Measurements from ENCODE around the gene DYSF.

Gene DYSF

DNA sequence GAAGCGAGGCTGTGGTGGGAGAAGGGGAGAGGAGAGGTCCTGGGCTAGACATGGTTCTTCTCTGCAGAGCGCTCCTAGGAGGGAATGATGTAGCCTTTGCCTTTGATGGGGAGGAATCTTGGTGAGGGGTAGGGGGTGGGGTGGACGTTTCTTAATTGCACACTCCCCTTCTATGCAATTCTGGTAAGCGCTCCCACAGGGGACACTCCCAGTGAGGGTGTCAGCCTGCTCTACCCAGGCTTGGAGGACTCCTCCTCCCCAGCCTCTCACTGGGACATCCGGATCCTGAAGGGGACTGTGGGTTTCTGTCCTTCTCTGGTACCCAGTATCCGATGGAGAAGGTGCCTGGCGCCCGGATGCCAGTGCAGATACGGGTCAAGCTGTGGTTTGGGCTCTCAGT is 114.3 kb downstream of the DYSF start:
- Histone ChIP-seq H3K9me3 (ENCODE audit: insufficient read depth, low read length) (no peaks in the 10 kb centered on the region), H3K27ac (ENCODE audit: low read length) (no peak overlapping the region), H3K36me3 (replicated peaks; ENCODE audit: low read depth, low read length) (no peaks in the 10 kb centered on the region), H3K27me3 (ENCODE audit: low read depth, low read length) (no peaks in the 10 kb centered on the region), H3K4me3 (ENCODE audit: low read length) (no peak overlapping the region), H3K4me2 (ENCODE audit: low read length) (no peak overlapping the region), H4K20me1 (ENCODE audit: insufficient read depth, low read length) (no peaks in the 10 kb centered on the region), H3K9ac (ENCODE audit: low read length) (no peak overlapping the region), H3K4me1 (ENCODE audit: low read length) (no peaks in the 10 kb centered on the region), H3K79me2 (ENCODE audit: low read length) (no peaks in the 10 kb centered on the region), H2AFZ (ENCODE audit: low read depth, low read length) (no peak overlapping the region)
- TF ChIP-seq, protein P1, sequence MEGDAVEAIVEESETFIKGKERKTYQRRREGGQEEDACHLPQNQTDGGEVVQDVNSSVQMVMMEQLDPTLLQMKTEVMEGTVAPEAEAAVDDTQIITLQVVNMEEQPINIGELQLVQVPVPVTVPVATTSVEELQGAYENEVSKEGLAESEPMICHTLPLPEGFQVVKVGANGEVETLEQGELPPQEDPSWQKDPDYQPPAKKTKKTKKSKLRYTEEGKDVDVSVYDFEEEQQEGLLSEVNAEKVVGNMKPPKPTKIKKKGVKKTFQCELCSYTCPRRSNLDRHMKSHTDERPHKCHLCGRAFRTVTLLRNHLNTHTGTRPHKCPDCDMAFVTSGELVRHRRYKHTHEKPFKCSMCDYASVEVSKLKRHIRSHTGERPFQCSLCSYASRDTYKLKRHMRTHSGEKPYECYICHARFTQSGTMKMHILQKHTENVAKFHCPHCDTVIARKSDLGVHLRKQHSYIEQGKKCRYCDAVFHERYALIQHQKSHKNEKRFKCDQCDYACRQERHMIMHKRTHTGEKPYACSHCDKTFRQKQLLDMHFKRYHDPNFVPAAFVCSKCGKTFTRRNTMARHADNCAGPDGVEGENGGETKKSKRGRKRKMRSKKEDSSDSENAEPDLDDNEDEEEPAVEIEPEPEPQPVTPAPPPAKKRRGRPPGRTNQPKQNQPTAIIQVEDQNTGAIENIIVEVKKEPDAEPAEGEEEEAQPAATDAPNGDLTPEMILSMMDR (IDR thresholded peaks at IDR 0.05; ENCODE audit: low read depth, low read length): no peak
- no peak for TF ChIP-seq EZH2phosphoT487 (IDR thresholded peaks at IDR 0.05; ENCODE audit: low read depth)

DNA sequence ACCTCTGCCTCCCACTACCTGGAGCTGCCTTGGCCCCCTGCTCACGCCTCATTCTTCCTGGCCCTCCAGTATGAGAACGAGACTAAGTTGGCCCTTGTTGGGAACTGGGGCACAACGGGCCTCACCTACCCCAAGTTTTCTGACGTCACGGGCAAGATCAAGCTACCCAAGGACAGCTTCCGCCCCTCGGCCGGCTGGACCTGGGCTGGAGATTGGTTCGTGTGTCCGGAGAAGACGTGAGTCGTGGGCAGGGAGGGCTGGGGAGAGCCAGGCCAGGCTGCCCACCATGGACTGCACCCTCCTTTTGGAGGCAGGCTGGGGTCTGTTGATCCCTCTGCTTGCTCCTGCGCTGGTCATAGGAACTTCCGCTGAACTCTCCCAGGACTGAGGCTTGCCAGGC is 114.7 kb downstream of the DYSF start:
- no peaks in the 10 kb centered on the region for H3K9me3 ChIP-seq (ENCODE audit: insufficient read depth, low read length)
- no peak for TF ChIP-seq EZH2phosphoT487 (IDR thresholded peaks at IDR 0.05; ENCODE audit: low read depth)
- TF ChIP-seq, protein P1 (IDR thresholded peaks at IDR 0.05; ENCODE audit: low read depth, low read length): no peak
- no peaks in the 10 kb centered on the region for H3K36me3 ChIP-seq (replicated peaks; ENCODE audit: low read depth, low read length)
- H3K27me3 ChIP-seq (ENCODE audit: low read depth, low read length): no peaks in the 10 kb centered on the region
- no peaks in the 10 kb centered on the region for H3K79me2 ChIP-seq (ENCODE audit: low read length)
- no peak overlapping the region for H3K4me2 ChIP-seq (ENCODE audit: low read length)
- H3K27ac ChIP-seq (ENCODE audit: low read length): no peak overlapping the region
- no peak overlapping the region for H2AFZ ChIP-seq (ENCODE audit: low read depth, low read length)
- H4K20me1 ChIP-seq (ENCODE audit: insufficient read depth, low read length): no peaks in the 10 kb centered on the region
- H3K9ac ChIP-seq (ENCODE audit: low read length): no peak overlapping the region
- no peaks in the 10 kb centered on the region for H3K4me1 ChIP-seq (ENCODE audit: low read length)
- no peak overlapping the region for H3K4me3 ChIP-seq (ENCODE audit: low read length)

DNA sequence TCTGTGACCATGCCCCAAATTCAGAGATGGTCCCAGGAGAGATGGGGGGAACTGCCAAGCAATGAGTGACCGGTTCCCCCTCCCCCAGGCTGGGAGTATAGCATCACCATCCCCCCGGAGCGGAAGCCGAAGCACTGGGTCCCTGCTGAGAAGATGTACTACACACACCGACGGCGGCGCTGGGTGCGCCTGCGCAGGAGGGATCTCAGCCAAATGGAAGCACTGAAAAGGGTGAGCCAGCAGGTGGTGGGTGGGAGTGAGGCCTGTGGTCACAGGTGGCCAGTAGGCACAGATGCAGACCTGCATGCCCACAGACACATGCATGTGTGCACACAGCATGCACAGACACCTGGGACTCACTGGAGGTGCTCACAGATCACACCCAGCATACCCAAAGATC is 117.2 kb downstream of the DYSF start:
- no peaks in the 10 kb centered on the region for H3K4me1 ChIP-seq (ENCODE audit: low read length)
- H3K27me3 ChIP-seq (ENCODE audit: low read depth, low read length): no peaks in the 10 kb centered on the region
- no peak overlapping the region for H3K4me2 ChIP-seq (ENCODE audit: low read length)
- no peak for TF ChIP-seq EZH2phosphoT487 (IDR thresholded peaks at IDR 0.05; ENCODE audit: low read depth)
- TF ChIP-seq, protein P1 (IDR thresholded peaks at IDR 0.05; ENCODE audit: low read depth, low read length): no peak
- no peak overlapping the region for H3K9ac ChIP-seq (ENCODE audit: low read length)
- H4K20me1 ChIP-seq (ENCODE audit: insufficient read depth, low read length): no peaks in the 10 kb centered on the region
- no peak overlapping the region for H3K4me3 ChIP-seq (ENCODE audit: low read length)
- no peaks in the 10 kb centered on the region for H3K79me2 ChIP-seq (ENCODE audit: low read length)
- no peak overlapping the region for H2AFZ ChIP-seq (ENCODE audit: low read depth, low read length)
- H3K27ac ChIP-seq (ENCODE audit: low read length): no peak overlapping the region
- no peaks in the 10 kb centered on the region for H3K36me3 ChIP-seq (replicated peaks; ENCODE audit: low read depth, low read length)
- no peaks in the 10 kb centered on the region for H3K9me3 ChIP-seq (ENCODE audit: insufficient read depth, low read length)

DNA sequence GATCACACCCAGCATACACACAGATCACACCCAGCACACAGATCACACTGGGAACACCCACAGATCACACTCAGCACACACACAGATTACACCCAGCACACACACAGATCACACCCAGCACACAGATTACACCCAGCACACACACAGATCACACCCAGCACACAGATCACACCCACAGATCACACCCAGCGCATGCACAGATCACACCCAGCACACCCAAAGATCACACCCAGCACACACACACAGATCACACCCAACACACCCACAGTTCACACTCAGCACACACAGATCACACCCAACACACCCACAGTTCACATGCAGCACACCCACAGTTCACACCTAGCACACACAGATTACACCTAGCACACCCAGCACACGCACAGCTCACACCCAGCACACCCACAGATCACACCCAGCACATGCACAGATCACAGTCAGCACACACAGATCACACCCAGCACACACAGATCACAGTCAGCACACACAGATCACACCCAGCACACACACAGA is 117.6 kb downstream of the DYSF start:
- Histone ChIP-seq H3K27ac (ENCODE audit: low read length) (no peak overlapping the region), H3K9ac (ENCODE audit: low read length) (no peak overlapping the region), H3K79me2 (ENCODE audit: low read length) (no peaks in the 10 kb centered on the region), H3K4me3 (ENCODE audit: low read length) (no peak overlapping the region), H3K4me1 (ENCODE audit: low read length) (no peaks in the 10 kb centered on the region), H2AFZ (ENCODE audit: low read depth, low read length) (no peak overlapping the region), H3K27me3 (ENCODE audit: low read depth, low read length) (no peaks in the 10 kb centered on the region), H3K4me2 (ENCODE audit: low read length) (no peak overlapping the region), H3K36me3 (replicated peaks; ENCODE audit: low read depth, low read length) (no peaks in the 10 kb centered on the region), H3K9me3 (ENCODE audit: insufficient read depth, low read length) (no peaks in the 10 kb centered on the region), H4K20me1 (ENCODE audit: insufficient read depth, low read length) (no peaks in the 10 kb centered on the region)
- TF ChIP-seq EZH2phosphoT487 (IDR thresholded peaks at IDR 0.05; ENCODE audit: low read depth): no peak
- TF ChIP-seq, protein P1 (IDR thresholded peaks at IDR 0.05; ENCODE audit: low read depth, low read length): no peak
